NCI-H187 (cell line): ENCODE measurements around the gene GMPPA.

Source experiments
- DNase-seq, 2 experiments: peaks; one replicate each; lab custom pipeline; 2025; lab: John Stamatoyannopoulos, UW

The GMPPA gene

GRCh38 chr2:219498280-219499057 lies at the start of gene GMPPA:
Gene GMPPA, plus strand, starts transcription at chr2:219498891. Its CDS starts 1,085 bp downstream, at chr2:219499976.
- DNase-seq, result peak; percentile 28 to 67

GRCh38 chr2:219449609-219450008 lies 49.1 kb upstream of the GMPPA start:
- no peak for DNase-seq

- DNase-seq, result no peak
Observed at GRCh38 chr2:219451661-219452360, 46.9 kb upstream of the GMPPA start.

GRCh38 chr2:219452361-219453317 lies 46.1 kb upstream of the GMPPA start:
- no peak for DNase-seq

GRCh38 chr2:219453671-219454590 lies 44.8 kb upstream of the GMPPA start:
- DNase-seq, result no peak

- DNase-seq, result no peak
Observed at GRCh38 chr2:219455581-219455980, 43.1 kb upstream of the GMPPA start.

GRCh38 chr2:219457784-219458369 lies 40.8 kb upstream of the GMPPA start:
- DNase-seq, result no peak

GRCh38 chr2:219458996-219459395 lies 39.7 kb upstream of the GMPPA start:
- no peak for DNase-seq

GRCh38 chr2:219459460-219460311 lies 39.0 kb upstream of the GMPPA start:
- DNase-seq, result no peak

- no peak for DNase-seq
Observed at GRCh38 chr2:219460424-219460926, 38.2 kb upstream of the GMPPA start.

GRCh38 chr2:219461047-219461514 lies 37.6 kb upstream of the GMPPA start:
- DNase-seq, result no peak

GRCh38 chr2:219461669-219462068 lies 37.0 kb upstream of the GMPPA start:
- DNase-seq, result no peak

- no peak for DNase-seq
Observed at GRCh38 chr2:219462349-219462748, 36.3 kb upstream of the GMPPA start.

- DNase-seq, result no peak
Observed at GRCh38 chr2:219464286-219465032, 34.2 kb upstream of the GMPPA start.

- no peak for DNase-seq
Observed at GRCh38 chr2:219465659-219466561, 32.8 kb upstream of the GMPPA start.

GRCh38 chr2:219466816-219467735 lies 31.6 kb upstream of the GMPPA start:
- DNase-seq, result no peak

- DNase-seq, result no peak
Observed at GRCh38 chr2:219467736-219468075, 31.0 kb upstream of the GMPPA start.
